Hepatocyte (in vitro differentiated cells): ENCODE data around the gene MGLL. TPM values are rescaled to one million over a fixed set of nuclear protein-coding genes. Genes with fewer than 3 reads are reported as not detected.

ENCODE experiments used
- DNase-seq: peaks from one replicate; pipeline ENCODE4 v3.0.0-alpha.2; 2016; ENCODE audit warnings: low spot score
- H2AFZ ChIP-seq: fragments of 200-600 bp; sonication (generic); 2 replicates; pipeline ENCODE4 v1.6.0; 2016; ENCODE audit warnings: antibody characterized with exemption, mild to moderate bottlenecking
- H3K27ac ChIP-seq: fragments of 200-600 bp; sonication (generic); 2 replicates; pipeline ENCODE4 v1.5.1; 2016; ENCODE audit warnings: mild to moderate bottlenecking
- H3K27me3 ChIP-seq: fragments of 200-600 bp; sonication (generic); 2 replicates; pipeline ENCODE4 v1.6.1; 2016
- H3K36me3 ChIP-seq: fragments of 200-600 bp; sonication (generic); replicated peaks from 2 replicates; pipeline ENCODE4 v1.5.1; 2016; ENCODE audit warnings: low read depth; ENCODE audit not compliant: insufficient read depth
- H3K4me1 ChIP-seq: fragments of 200-600 bp; sonication (generic); 2 replicates; pipeline ENCODE4 v1.5.1; 2016; ENCODE audit warnings: mild to moderate bottlenecking, moderate library complexity; ENCODE audit not compliant: insufficient read depth
- H3K4me2 ChIP-seq: fragments of 200-600 bp; sonication (generic); 2 replicates; pipeline ENCODE4 v1.6.0; 2016
- H3K4me3 ChIP-seq: fragments of 200-600 bp; sonication (generic); 2 replicates; pipeline ENCODE4 v1.5.1; 2016; ENCODE audit warnings: mild to moderate bottlenecking
- H3K79me2 ChIP-seq: fragments of 200-600 bp; sonication (generic); 2 replicates; pipeline ENCODE4 v1.6.0; 2017; ENCODE audit warnings: mild to moderate bottlenecking
- H3K9me2 ChIP-seq: fragments of 200-600 bp; sonication (generic); replicated peaks from 2 replicates; pipeline ENCODE4 v1.6.0; 2017; ENCODE audit warnings: mild to moderate bottlenecking; ENCODE audit not compliant: insufficient read depth
- H3K9me3 ChIP-seq: fragments of 200-600 bp; sonication (generic); 2 replicates; pipeline ENCODE4 v1.5.1; 2016; ENCODE audit warnings: low read depth, mild to moderate bottlenecking
- H4K20me1 ChIP-seq: fragments of 200-600 bp; sonication (generic); 2 replicates; pipeline ENCODE4 v1.6.0; 2016; ENCODE audit warnings: mild to moderate bottlenecking; ENCODE audit not compliant: insufficient read depth, poor library complexity, severe bottlenecking
- EZH2 ChIP-seq: fragments of 200-600 bp; sonication (generic); IDR thresholded peaks from 2 replicates; pipeline ENCODE4 v1.6.1; 2016; ENCODE audit warnings: antibody characterized with exemption, mild to moderate bottlenecking, borderline replicate concordance
- EZH2phosphoT487 ChIP-seq: fragments of 200-600 bp; sonication (generic); IDR thresholded peaks from one replicate; pipeline ENCODE4 v1.6.1; 2018; ENCODE audit warnings: antibody characterized with exemption, mild to moderate bottlenecking, low read depth, moderate library complexity; ENCODE audit not compliant: unreplicated experiment, severe bottlenecking
- WGBS: methylation state at CpG from one replicate; pipeline ENCODE4 v1.1.6; 2016; ENCODE audit warnings: low lambda C conversion rate; ENCODE audit errors: missing lambda C conversion rate; 5-methylcytosine and 5-hydroxymethylcytosine counted together
- polyA plus RNA-seq: library from polyadenylated mRNA; unstranded; fragments of >200 nt; fragmentation: Nextera tagmentation; extraction: Ambion mirVana; gene quantifications from 2 replicates; pipeline ENCODE4 v1.2.1, GENCODE V29; 2016
- total RNA-seq: library from RNA; depleted of rRNA; stranded (reverse); fragments of >200 nt; gene quantifications from 2 replicates; pipeline ENCODE4 v1.2.3, GENCODE V29; 2014
- TF ChIP-seq, protein P1 (sequence below): fragments of 200-600 bp; sonication (generic); IDR thresholded peaks from 2 replicates; pipeline ENCODE4 v1.5.1; 2016; ENCODE audit warnings: antibody characterized with exemption, mild to moderate bottlenecking; ENCODE audit not compliant: poor library complexity

The MGLL gene
- total and polyA plus RNA-seq, 2 experiments from 2014 or later = 7.3 to 21.4 TPM

DNA sequence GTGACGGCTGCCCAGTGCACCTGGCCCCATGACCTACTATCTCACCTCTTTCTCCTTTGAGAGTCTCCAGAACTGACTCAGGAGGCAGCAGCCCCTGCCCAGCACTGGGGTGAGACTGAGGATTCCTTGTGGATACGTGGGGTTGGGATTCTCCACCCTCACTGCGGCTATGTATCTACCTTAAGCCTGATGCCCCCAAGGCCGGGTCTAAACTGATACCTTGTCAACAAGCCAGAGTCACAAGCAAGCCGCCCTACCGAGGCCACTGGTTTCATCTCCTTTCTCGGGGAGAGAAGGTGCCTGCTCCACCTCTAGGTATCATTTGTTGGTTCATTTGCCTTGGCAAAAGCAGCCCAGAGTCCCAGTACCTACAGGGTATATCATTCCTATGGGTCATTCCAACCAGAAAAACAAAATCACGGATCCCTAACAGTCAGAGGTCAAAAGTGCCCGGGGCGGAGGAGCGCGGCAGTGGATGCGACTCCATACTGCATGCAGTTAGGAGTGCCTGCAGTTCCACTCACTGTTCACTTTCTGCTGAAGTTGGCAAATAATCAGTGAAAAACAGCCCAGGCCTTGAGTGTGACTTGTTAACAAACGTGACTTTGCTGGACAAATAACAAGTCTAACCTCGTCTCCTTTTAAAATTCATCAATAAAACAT is 102.0 kb downstream of the MGLL start:
- no peak overlapping the region for H3K4me3 ChIP-seq
- H3K27ac ChIP-seq = no peak overlapping the region
- H3K27me3 ChIP-seq = no peaks in the 10 kb centered on the region
- no peaks in the 10 kb centered on the region for H3K79me2 ChIP-seq
- H3K36me3 ChIP-seq = no peaks in the 10 kb centered on the region
- peaks cover 4% of the 10 kb centered on the region for H3K4me1 ChIP-seq
- WGBS = 94% methylated on average over 15 of the region's 15 CpGs
- H3K9me2 ChIP-seq = no peaks in the 10 kb centered on the region
- no peak overlapping the region for H3K4me2 ChIP-seq
- no peak overlapping the region for H2AFZ ChIP-seq
- DNase-seq = no peak
- TF ChIP-seq EZH2phosphoT487 (no peak), EZH2 (no peak)
- TF ChIP-seq, protein P1, sequence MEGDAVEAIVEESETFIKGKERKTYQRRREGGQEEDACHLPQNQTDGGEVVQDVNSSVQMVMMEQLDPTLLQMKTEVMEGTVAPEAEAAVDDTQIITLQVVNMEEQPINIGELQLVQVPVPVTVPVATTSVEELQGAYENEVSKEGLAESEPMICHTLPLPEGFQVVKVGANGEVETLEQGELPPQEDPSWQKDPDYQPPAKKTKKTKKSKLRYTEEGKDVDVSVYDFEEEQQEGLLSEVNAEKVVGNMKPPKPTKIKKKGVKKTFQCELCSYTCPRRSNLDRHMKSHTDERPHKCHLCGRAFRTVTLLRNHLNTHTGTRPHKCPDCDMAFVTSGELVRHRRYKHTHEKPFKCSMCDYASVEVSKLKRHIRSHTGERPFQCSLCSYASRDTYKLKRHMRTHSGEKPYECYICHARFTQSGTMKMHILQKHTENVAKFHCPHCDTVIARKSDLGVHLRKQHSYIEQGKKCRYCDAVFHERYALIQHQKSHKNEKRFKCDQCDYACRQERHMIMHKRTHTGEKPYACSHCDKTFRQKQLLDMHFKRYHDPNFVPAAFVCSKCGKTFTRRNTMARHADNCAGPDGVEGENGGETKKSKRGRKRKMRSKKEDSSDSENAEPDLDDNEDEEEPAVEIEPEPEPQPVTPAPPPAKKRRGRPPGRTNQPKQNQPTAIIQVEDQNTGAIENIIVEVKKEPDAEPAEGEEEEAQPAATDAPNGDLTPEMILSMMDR = no peak
- no peaks in the 10 kb centered on the region for H3K9me3 ChIP-seq
- no peaks in the 10 kb centered on the region for H4K20me1 ChIP-seq

DNA sequence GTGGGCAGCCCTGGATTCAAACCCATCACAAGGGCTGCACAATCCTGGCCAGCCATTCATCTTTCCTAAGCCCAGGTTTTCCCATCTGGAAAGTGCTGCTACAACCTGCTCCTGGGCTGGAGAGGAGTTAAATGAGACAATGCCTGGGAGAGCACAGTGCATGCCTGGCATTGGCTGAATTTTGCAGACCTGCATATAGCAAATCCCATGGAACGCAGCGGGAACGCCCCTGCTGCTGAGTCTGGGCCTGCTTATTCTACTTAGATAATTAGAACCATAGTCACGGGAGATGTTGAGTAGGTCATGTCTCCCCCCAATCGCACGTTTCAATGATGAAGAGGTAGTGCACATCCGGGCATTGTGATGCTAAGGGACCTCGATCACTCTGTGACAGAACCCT is 102.9 kb downstream of the MGLL start:
- Histone ChIP-seq H3K4me2 (no peak overlapping the region), H3K9me3 (no peaks in the 10 kb centered on the region), H4K20me1 (no peaks in the 10 kb centered on the region), H3K79me2 (no peaks in the 10 kb centered on the region), H3K9me2 (no peaks in the 10 kb centered on the region), H2AFZ (no peak overlapping the region), H3K36me3 (no peaks in the 10 kb centered on the region), H3K27ac (no peak overlapping the region), H3K27me3 (no peaks in the 10 kb centered on the region), H3K4me3 (no peak overlapping the region), H3K4me1 (peaks cover 4% of the 10 kb centered on the region)
- TF ChIP-seq, protein P1 = no peak
- TF ChIP-seq EZH2phosphoT487 = no peak
- TF ChIP-seq EZH2 = no peak
- DNase-seq = no peak
- 92% methylated on average over 8 of the region's 8 CpGs for WGBS

- DNase-seq = no peak
- H3K9me2 ChIP-seq = no peaks in the 10 kb centered on the region
- no peak overlapping the region for H3K27ac ChIP-seq
- H3K36me3 ChIP-seq = no peaks in the 10 kb centered on the region
- peaks cover 4% of the 10 kb centered on the region for H3K4me1 ChIP-seq
- H3K27me3 ChIP-seq = no peaks in the 10 kb centered on the region
- no peaks in the 10 kb centered on the region for H4K20me1 ChIP-seq
- WGBS = 77% methylated on average over 3 of the region's 3 CpGs
- TF ChIP-seq EZH2phosphoT487 (no peak), EZH2 (no peak)
- TF ChIP-seq, protein P1 = no peak
- no peaks in the 10 kb centered on the region for H3K9me3 ChIP-seq
- H3K4me2 ChIP-seq = no peak overlapping the region
- H2AFZ ChIP-seq = no peak overlapping the region
- H3K79me2 ChIP-seq = no peaks in the 10 kb centered on the region
- no peak overlapping the region for H3K4me3 ChIP-seq
These were observed 103.4 kb downstream of the MGLL start for GRCh38 chr3:127718916-127719290.
